ENCODE measurements around the gene NDUFB11.
"Not testable (repeated sequence)": the region's sequence is repeated elsewhere in the genome, so short reads cannot be mapped to it uniquely, and the experiment has no call there.

The NDUFB11 gene

GRCh38 chrX:47145395-47146120 is 1.1 kb upstream of the NDUFB11 start:
- DNase-seq, result no peak

DNA sequence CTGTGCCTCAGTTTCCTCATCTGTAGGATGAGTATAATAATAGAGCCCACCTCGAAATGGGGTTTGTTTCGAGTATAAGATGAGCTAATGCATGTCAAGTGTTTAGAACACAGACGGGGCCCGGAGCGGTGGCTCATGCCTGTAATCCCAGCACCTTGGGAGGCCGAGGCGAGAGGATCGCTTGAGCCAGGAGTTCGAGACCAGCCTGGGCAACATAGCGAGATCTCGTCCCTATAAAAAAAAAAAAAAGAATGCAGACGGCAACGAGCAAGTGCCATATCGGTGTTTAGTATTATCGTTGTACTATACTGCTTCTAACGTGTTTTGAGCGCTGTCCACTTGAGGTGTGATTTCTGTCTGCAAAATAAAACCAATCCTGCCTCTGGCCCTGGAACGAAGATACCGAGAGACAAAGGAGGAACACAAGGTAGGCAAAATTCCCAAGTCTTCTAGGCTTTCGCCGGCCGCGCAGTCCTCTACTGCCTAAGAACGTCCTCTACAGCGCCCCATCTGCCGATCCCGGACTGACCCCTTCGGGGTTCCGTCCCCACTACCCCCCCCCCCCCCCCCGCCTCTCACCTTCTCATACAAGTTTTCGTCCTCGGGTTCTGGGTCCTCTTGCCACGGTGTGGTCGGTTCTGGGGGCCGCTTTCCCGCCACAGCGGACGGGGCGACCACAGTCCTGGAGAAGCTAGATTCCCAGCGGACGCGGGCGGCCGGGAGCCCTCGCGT is 442 bp downstream of the NDUFB11 start:
- no peak for DNase-seq

DNA sequence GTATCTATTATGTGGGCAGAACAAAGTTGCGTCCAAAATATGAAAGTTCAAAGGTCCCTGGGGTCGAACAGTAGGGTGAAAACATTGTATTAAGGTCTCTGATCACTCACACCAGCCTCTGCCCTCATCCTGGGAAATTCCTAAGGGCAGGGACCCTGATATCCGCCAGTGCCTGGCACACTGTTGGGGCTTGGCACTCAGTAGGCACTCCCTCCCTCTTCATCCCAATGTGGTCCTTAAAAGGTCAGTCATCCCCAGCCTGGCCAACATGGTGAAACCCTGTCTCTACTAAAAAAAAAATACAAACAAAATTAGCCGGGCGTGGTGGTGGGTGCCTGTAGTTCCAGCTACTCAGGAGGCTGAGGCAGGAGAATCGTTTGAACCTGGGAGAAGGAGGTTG is 6.3 kb downstream of the NDUFB11 start:
- DNase-seq, result no peak

DNA sequence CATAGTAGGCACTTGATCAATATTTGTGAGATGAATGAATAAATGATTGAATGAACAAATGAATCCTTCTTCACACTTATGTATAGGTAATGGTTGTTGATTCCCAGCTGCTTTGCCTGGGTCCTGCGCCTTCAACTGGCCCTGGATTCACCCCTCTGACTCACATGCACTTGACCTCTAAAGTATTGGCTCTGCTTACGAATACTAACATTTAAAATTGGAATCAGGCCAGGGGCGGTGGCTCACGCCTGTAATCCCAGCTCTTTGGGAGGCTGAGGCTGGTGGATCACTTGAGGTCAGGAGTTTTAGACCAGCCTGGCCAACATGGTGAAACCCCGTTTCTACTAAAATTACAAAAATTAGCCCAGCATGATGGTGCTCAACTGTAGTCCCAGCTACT is 8.9 kb downstream of the NDUFB11 start:
- DNase-seq, result not testable (repeated sequence)

GRCh38 chrX:47133493-47133892 is 11.0 kb downstream of the NDUFB11 start:
- DNase-seq, result no peak

GRCh38 chrX:47129899-47130358 is 14.6 kb downstream of the NDUFB11 start:
- DNase-seq, result no peak

DNA sequence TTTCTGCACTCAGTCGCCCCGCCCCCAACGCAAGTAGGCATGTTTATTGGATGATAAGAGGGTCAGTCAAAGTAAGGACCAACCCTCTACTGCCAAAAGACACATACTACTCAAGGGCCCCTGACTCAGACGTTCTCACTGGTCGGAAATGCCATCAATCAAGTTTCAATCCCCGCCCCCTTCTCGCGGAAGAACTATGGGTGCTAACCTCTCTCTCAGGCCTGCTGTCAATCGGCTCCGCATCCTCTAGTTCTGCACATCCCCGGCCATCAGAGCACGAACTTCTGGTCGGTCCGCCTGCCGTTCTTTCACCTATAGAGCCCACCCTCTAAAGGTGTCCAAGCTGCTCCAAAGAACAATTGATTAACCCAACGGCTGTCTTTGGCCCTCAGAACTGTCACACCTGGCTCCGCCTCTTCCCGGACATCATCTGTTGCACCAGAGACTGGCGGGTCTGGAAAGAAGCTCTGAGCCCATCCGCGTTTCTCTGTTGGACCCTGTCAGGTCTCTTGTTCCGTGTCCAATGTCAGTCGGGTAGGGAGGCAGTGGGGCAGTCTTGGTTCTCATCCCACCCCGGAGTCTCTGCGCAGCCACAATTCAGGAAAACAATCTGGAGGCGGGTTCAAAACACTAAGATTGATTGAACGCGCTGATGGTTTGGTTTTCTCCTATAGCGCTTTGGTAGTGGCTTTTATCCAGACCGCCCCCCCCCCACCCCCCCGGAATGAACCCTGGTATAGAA is 15.2 kb downstream of the NDUFB11 start:
- DNase-seq, result peak; percentile 92 to 94

DNA sequence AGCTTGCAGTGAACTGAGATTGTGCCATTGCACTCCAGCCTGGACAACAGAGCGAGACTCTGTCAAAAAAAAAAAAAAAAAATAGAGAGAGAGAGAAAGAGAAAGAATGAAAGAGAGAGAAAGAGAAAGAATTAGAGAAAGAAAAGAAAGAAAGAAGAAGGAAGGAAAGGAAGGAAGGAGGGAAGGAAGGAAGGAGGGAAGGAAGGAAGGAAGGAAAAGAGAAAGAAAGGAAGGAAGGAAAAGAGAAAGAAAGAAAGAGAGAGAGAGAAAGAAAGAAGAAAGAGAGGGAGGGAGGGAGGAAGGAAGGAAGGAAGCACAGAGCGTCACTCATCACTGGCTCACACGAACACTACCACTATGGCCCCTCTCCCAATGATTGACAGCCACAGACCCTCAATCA is 20.0 kb downstream of the NDUFB11 start:
- not testable (repeated sequence) for DNase-seq

- DNase-seq, result not testable (repeated sequence)
Measured at GRCh38 chrX:47116551-47117110, 27.9 kb downstream of the NDUFB11 start.

DNA sequence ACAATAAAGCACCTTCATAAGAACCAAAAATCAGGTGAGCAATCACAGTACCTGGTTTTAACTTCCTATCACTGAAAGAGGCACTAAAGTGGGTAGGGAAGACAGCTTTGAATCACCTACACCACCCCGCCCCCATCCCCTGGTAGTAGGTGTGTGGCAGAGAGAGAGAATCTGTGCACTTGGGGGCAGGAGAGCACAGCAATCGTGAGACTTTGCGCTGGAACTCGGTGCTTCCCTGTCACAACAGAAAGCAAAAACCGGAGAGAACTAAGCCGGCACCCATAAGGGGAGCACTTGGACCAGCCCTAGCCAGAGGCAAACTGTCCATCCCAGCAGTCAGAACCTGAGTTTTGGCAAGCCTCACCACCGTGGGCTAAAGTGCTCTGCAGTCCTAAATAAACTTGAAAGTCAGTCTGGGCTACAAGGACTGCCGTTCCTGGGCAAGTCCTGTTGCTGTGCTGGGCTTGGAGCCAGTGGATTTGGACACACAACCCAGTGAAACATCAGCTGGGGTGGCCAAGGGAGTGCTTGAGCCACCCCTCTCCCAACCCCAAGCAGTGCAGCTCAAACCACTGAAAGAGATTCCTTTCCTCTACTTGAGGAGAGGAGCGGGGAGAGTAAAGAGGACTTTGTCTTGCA is 32.1 kb downstream of the NDUFB11 start:
- DNase-seq, result no peak

DNA sequence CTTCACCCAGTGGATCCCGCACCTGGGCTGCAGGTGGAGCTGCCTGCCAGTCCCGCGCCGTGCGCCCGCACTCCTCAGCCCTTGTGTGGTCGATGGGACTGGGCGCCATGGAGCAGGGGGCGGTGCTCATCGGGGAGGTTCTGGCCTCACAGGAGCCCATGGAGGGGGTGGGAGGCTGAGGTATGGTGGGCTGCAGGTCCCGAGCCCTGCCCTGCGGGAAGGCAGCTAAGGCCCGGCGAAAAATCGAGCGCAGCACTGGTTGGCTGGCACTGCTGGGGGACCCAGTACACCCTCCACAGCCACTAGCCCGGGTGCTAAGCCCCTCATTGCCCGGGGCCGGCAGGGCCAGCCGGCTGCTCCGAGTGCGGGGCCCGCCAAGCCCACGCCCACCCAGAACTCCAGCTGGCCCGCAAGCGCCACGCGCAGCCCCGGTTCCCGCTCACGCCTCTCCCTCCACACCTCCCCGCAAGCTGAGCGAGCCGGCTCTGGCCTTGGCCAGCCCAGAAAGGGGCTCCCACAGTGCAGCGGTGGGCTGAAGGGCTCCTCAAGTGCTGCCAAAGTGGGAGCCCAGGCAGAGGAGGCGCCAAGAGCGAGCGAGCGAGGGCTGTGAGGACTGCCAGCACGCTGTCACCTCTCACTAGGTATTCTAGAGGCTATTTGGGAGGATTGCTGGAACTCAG is 33.4 kb downstream of the NDUFB11 start:
- DNase-seq, result not testable (repeated sequence)

- no peak for DNase-seq
Measured at GRCh38 chrX:47101206-47101605, 43.3 kb downstream of the NDUFB11 start.

GRCh38 chrX:47098338-47099094 is 46.0 kb downstream of the NDUFB11 start:
- DNase-seq, result no peak

DNA sequence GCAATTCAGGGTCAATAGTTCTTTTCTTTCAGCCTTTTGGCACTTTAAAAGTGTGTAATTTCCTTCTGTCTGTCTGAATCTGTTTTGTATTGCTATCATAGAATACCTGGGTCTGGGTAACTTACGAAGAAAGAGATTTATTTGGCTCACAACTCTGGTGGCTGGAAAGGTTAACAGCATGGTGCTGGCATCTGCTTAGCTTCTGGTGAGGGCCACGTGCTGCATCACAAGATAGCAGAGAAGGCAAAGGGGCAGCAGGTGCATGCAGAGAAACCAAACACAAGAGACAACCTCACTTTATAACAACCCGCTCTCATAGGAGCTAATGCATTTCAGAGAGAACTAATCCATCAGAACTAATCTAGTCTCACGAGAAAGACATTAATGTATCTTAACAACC is 47.5 kb downstream of the NDUFB11 start:
- no peak for DNase-seq

- no peak for DNase-seq
Measured at GRCh38 chrX:47093860-47094259, 50.6 kb downstream of the NDUFB11 start.

- peak in 1 of 2 donors; percentile 17 for DNase-seq
Measured at GRCh38 chrX:47093248-47093647, 51.3 kb downstream of the NDUFB11 start.

Measured in CD4-positive, alpha-beta T cell treated with Interleukin-1 beta for 1 hour (primary cell).